Pancreas (tissue), 10 donors: ENCODE results near the gene PADI3. TPM values are rescaled to one million over a fixed set of nuclear protein-coding genes. Genes with fewer than 3 reads are reported as not detected.

ENCODE experiments used
- ATAC-seq, 4 donors: fragments of 200-7000 bp; cut with Tn5 transposase; one replicate each; pipeline versions ENCODE4 v1.8.0 to v1.9.1; 2020; ENCODE audit warnings: mild to moderate bottlenecking in 4 of 4, moderate library complexity in 4 of 4
- DNase-seq, 6 donors: peaks; one replicate each; pipeline ENCODE4 v3.0.0-alpha.2; 2020
- FAIRE-seq: peaks from 2 replicates; lab custom pipeline; 2012; peaks lifted over from hg19 to GRCh38; lab: Jason Lieb, UNC
- H3K27ac ChIP-seq, 4 donors: fragments of 200-600 bp; sonication (generic); 1 replicate in 3 of 4; 2 replicates in 1 of 4; pipeline versions ENCODE4 v1.5.0 to v1.8.0; 2020
- H3K27me3 ChIP-seq, 4 donors: fragments of 200-600 bp; one replicate each; pipeline ENCODE4 v1.8.0; 2021
- H3K36me3 ChIP-seq, 3 donors: fragments of 200-600 bp; sonication (generic) in 1 of 3; one replicate each; pipeline versions ENCODE4 v1.5.0 to v1.8.0; 2020 to 2021
- H3K4me1 ChIP-seq, 3 donors: fragments of 200-600 bp; one replicate each; pipeline ENCODE4 v1.8.0; 2021
- H3K4me3 ChIP-seq, 4 donors: fragments of 200-600 bp; sonication (generic) in 2 of 4; one replicate each; pipeline versions ENCODE4 v1.5.0 to v1.8.0; 2020 to 2021
- H3K9me3 ChIP-seq, 4 donors: fragments of 200-600 bp; one replicate each; pipeline ENCODE4 v1.8.0; 2021
- WGBS, 2 donors: extraction: QIAGEN DNeasy Blood & Tissue Kit; methylation state at CpG; one replicate each; pipeline ENCODE4 v1.1.7; 2013; 5-methylcytosine and 5-hydroxymethylcytosine counted together
- intact Hi-C, 3 donors: fragments of 100-400 bp; cut with DNase I; formaldehyde crosslinking; loops; one replicate each; pipeline versions ENCODE4 v1.11.1 to v1.14.2; 2022
- polyA plus RNA-seq, 2 donors: library from polyadenylated mRNA; stranded (reverse); fragments of 200-250 nt; gene quantifications; one replicate each; pipeline ENCODE4 v1.2.3, GENCODE V29; 2013
- total RNA-seq, 6 donors: library from RNA; stranded (reverse); fragmentation: NEBNext Ultra II Directional in 4 of 6; extraction: Animal tissue kit (Norgen Biotek cat#: 25700) in 4 of 6; gene quantifications; one replicate each; pipeline versions ENCODE4 v1.2.1 to v1.2.4, GENCODE V29; 2021 to 2023
- TF ChIP-seq, protein P1 (sequence below), 4 donors: fragments of 200-600 bp; sonication (generic) in 3 of 4; IDR thresholded peaks; one replicate each; pipeline versions ENCODE4 v1.5.0 to v1.8.0; 2021; ENCODE audit warnings: antibody characterized with exemption in 4 of 4
- donor health status: healthy with polysubstance abuse.
- donor health status: DM: no; HTN: no; CAD: no; lungs with moderate emphysema.
- donor health status: DM: no; HTN: no; CAD: no.
- donor health status: control.
- donor health status: control.
- donor health status: Bipolar disorder and iron deficiency.
- donor health status: DM: yes; HTN: yes; CAD: no.
- donor health status: DM: no; HTN: no; CAD: no.
- donor health status: DM: no; HTN: no; CAD: no.
- donor health status: DM: yes; HTN: yes; CAD: no.

The PADI3 gene
- total and polyA plus RNA-seq, 8 donors, result not detected

- H3K4me1 ChIP-seq, result no peaks in the 10 kb centered on the region
- FAIRE-seq, result no peak
- TF ChIP-seq, protein P1, sequence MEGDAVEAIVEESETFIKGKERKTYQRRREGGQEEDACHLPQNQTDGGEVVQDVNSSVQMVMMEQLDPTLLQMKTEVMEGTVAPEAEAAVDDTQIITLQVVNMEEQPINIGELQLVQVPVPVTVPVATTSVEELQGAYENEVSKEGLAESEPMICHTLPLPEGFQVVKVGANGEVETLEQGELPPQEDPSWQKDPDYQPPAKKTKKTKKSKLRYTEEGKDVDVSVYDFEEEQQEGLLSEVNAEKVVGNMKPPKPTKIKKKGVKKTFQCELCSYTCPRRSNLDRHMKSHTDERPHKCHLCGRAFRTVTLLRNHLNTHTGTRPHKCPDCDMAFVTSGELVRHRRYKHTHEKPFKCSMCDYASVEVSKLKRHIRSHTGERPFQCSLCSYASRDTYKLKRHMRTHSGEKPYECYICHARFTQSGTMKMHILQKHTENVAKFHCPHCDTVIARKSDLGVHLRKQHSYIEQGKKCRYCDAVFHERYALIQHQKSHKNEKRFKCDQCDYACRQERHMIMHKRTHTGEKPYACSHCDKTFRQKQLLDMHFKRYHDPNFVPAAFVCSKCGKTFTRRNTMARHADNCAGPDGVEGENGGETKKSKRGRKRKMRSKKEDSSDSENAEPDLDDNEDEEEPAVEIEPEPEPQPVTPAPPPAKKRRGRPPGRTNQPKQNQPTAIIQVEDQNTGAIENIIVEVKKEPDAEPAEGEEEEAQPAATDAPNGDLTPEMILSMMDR (IDR thresholded peaks at IDR 0.05), result no peak
- no peak for DNase-seq
- H3K4me3 ChIP-seq, result no peak overlapping the region
- WGBS, 2 donors, result 65 to 71% methylated on average over 3 of the region's 3 CpGs
- ATAC-seq, result no peak
- no peak overlapping the region for H3K27ac ChIP-seq
- H3K9me3 ChIP-seq, result no peaks in the 10 kb centered on the region
- no peaks in the 10 kb centered on the region for H3K36me3 ChIP-seq
- no peaks in the 10 kb centered on the region for H3K27me3 ChIP-seq
- intact Hi-C loops, result no loop called here
These were observed 31.3 kb upstream of the PADI3 start for GRCh38 chr1:17217607-17218006.

- no peak for DNase-seq
- H3K4me3 ChIP-seq, result no peak overlapping the region
- H3K9me3 ChIP-seq, result no peaks in the 10 kb centered on the region
- no peaks in the 10 kb centered on the region for H3K27me3 ChIP-seq
- no peaks in the 10 kb centered on the region for H3K36me3 ChIP-seq
- intact Hi-C loops, result no loop called here
- TF ChIP-seq, protein P1 (IDR thresholded peaks at IDR 0.05), result no peak
- no peaks in the 10 kb centered on the region for H3K4me1 ChIP-seq
- FAIRE-seq, result no peak
- no peak overlapping the region for H3K27ac ChIP-seq
- WGBS, 2 donors, result 40 to 42% methylated on average over 7 of the region's 7 CpGs
- no peak for ATAC-seq
These were observed 30.0 kb upstream of the PADI3 start for GRCh38 chr1:17218939-17219338.

DNA sequence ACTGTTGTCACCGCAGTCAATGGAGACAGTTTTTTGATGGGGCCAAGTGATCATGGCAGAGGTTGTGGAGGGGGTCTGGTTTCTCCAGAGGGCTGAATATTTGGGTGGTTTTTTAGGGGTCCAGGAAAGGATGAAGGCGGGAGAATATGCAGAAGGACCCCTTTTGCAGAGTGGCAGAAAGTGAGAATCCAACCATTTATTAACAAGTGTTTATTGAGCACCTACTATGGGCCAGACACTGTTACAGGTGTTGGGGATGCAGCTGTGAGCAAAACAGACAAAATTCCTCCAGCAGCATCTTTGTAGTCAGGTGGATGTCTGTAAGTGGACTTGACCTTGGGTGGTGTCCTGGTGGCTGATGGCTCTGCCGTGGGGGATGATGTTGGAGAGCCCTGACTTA is 28.6 kb upstream of the PADI3 start:
- Histone ChIP-seq H3K36me3 (no peaks in the 10 kb centered on the region), H3K27ac (no peak overlapping the region), H3K4me1 (no peaks in the 10 kb centered on the region), H3K9me3 (no peaks in the 10 kb centered on the region), H3K4me3 (no peak overlapping the region), H3K27me3 (no peaks in the 10 kb centered on the region)
- ATAC-seq (no peak), DNase-seq (no peak), FAIRE-seq (no peak)
- intact Hi-C loops, result no loop called here
- TF ChIP-seq, protein P1 (IDR thresholded peaks at IDR 0.05), result no peak
- WGBS, 2 donors, result 72 to 80% methylated on average over 3 of the region's 3 CpGs

GRCh38 chr1:17222557-17222956 is 26.3 kb upstream of the PADI3 start:
- Histone ChIP-seq H3K4me3 (no peak overlapping the region), H3K4me1 (no peaks in the 10 kb centered on the region), H3K27me3 (no peaks in the 10 kb centered on the region), H3K36me3 (no peaks in the 10 kb centered on the region), H3K9me3 (no peaks in the 10 kb centered on the region), H3K27ac (no peak overlapping the region)
- FAIRE-seq (no peak), DNase-seq (no peak), ATAC-seq (no peak)
- 56 to 64% methylated on average over 14 of the region's 14 CpGs for WGBS, 2 donors
- intact Hi-C loops, result no loop called here
- TF ChIP-seq, protein P1 (IDR thresholded peaks at IDR 0.05), result no peak

DNA sequence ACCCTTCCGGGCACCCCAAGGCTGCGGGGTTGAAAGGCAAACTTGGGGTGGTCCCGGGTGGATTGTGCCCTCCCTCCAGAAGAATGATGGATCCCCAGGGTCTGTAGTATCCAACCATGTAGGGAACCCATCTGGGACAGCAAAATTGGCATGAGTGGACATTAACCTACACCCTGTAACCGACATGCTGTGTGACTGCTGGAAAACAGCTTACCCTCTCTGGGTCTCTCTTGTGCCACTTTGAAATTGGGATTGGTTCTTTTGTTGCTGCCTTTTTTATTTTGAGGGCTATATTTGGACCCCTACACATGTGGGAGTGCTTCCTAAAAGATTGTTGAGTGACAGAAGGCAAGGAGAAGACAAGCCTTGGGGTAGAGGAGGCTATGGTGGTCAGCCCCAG is 24.5 kb upstream of the PADI3 start:
- H3K36me3 ChIP-seq, result no peaks in the 10 kb centered on the region
- H3K9me3 ChIP-seq, result no peaks in the 10 kb centered on the region
- no peaks in the 10 kb centered on the region for H3K27me3 ChIP-seq
- no peak overlapping the region for H3K4me3 ChIP-seq
- TF ChIP-seq, protein P1 (IDR thresholded peaks at IDR 0.05), result no peak
- no peaks in the 10 kb centered on the region for H3K4me1 ChIP-seq
- WGBS, 2 donors, result 71 to 88% methylated on average over 4 of the region's 4 CpGs
- DNase-seq (no peak), ATAC-seq (no peak), FAIRE-seq (no peak)
- H3K27ac ChIP-seq, result no peak overlapping the region
- intact Hi-C loops, result no loop called here
